Activated CD8-positive, alpha-beta memory T cell treated with anti-CD3 and anti-CD28 coated beads, Interleukin-2, amount 50 U/mL, for 24 hours (primary cell): ENCODE results near the gene MANEAL.
"Not testable (repeated sequence)": the region's sequence is repeated elsewhere in the genome, so short reads cannot be mapped to it uniquely, and the experiment has no call there.

Experiments
- DNase-seq: peaks from one replicate; pipeline ENCODE4 v3.0.0-alpha.2; 2020; ENCODE audit errors: extremely low read depth

Gene MANEAL

GRCh38 chr1:37793773-37794371 is at the start of gene MANEAL:
Gene MANEAL, plus strand, starts transcription at chr1:37793847. Its CDS starts 336 bp downstream, at chr1:37794183.
- DNase-seq, result no peak

- DNase-seq, result no peak
These were observed 46.8 kb upstream of the MANEAL start for GRCh38 chr1:37746806-37747205.

- DNase-seq, result no peak
These were observed 45.1 kb upstream of the MANEAL start for GRCh38 chr1:37748565-37748964.

GRCh38 chr1:37752213-37752582 is 41.4 kb upstream of the MANEAL start:
- DNase-seq, result no peak

GRCh38 chr1:37752583-37753471 is 40.8 kb upstream of the MANEAL start:
- no peak for DNase-seq

- no peak for DNase-seq
These were observed 40.0 kb upstream of the MANEAL start for GRCh38 chr1:37753473-37754321.

GRCh38 chr1:37755290-37755689 is 38.4 kb upstream of the MANEAL start:
- DNase-seq, result no peak

- DNase-seq, result no peak
These were observed 37.6 kb upstream of the MANEAL start for GRCh38 chr1:37755951-37756560.

GRCh38 chr1:37759451-37759850 is 34.2 kb upstream of the MANEAL start:
- DNase-seq, result no peak

- DNase-seq, result no peak
These were observed 32.1 kb upstream of the MANEAL start for GRCh38 chr1:37761416-37762095.

GRCh38 chr1:37762516-37762915 is 31.1 kb upstream of the MANEAL start:
- no peak for DNase-seq

GRCh38 chr1:37763791-37764413 is 29.7 kb upstream of the MANEAL start:
- no peak for DNase-seq

GRCh38 chr1:37764414-37764825 is 29.2 kb upstream of the MANEAL start:
- no peak for DNase-seq

GRCh38 chr1:37764888-37765441 is 28.7 kb upstream of the MANEAL start, which contains the start of gene EPHA10:
Gene EPHA10, minus strand, starts transcription at chr1:37765120. Its CDS starts 54 bp downstream, at chr1:37765066.
- no peak for DNase-seq

- DNase-seq, result no peak
These were observed 27.6 kb upstream of the MANEAL start for GRCh38 chr1:37765916-37766664.

GRCh38 chr1:37767488-37767887 is 26.2 kb upstream of the MANEAL start:
- DNase-seq, result no peak

GRCh38 chr1:37771440-37771839 is 22.2 kb upstream of the MANEAL start:
- DNase-seq, result not testable (repeated sequence)

- no peak for DNase-seq
These were observed 16.6 kb upstream of the MANEAL start for GRCh38 chr1:37776946-37777516.

GRCh38 chr1:37778654-37779053 is 15.0 kb upstream of the MANEAL start:
- DNase-seq, result no peak
